Brain microvascular endothelial cell (primary cell): ENCODE results near the gene KCNIP3.
"Not testable (repeated sequence)": the region's sequence is repeated elsewhere in the genome, so short reads cannot be mapped to it uniquely, and the experiment has no call there.

Experiments used
- DNase-seq: peaks from one replicate; pipeline ENCODE4 v3.0.0-alpha.2; 2020
- H3K27ac ChIP-seq: fragments of 250-450 bp; sonication (Bioruptor Pico); 2 replicates; pipeline ENCODE4 v1.5.1; 2020; ENCODE audit warnings: mild to moderate bottlenecking, moderate library complexity
- H3K27me3 ChIP-seq: fragments of 250-450 bp; sonication (Bioruptor Pico); replicated peaks from 2 replicates; pipeline ENCODE4 v1.5.1; 2020; ENCODE audit warnings: mild to moderate bottlenecking
- H3K36me3 ChIP-seq: fragments of 250-450 bp; sonication (Bioruptor Pico); replicated peaks from 2 replicates; pipeline ENCODE4 v1.5.1; 2020; ENCODE audit warnings: mild to moderate bottlenecking
- H3K4me3 ChIP-seq: 2 replicates; pipeline ENCODE4 v1.5.1; 2011; ENCODE audit warnings: low read depth, mild to moderate bottlenecking, control low read depth, low read length, moderate library complexity
- in situ Hi-C: cut with HindIII; loops from 2 replicates; pipeline ENCODE4 v1.10.0; 2017; ENCODE audit warnings: low sequenced_read_pairs, low pct_ligation_motif_present
- TF ChIP-seq, protein P1 (sequence below): IDR thresholded peaks from 2 replicates; pipeline ENCODE4 v1.5.1; 2011; ENCODE audit warnings: low read depth, mild to moderate bottlenecking, moderate library complexity, low read length, control low read depth, inconsistent platforms; ENCODE audit errors: missing control alignments

The KCNIP3 gene

DNA sequence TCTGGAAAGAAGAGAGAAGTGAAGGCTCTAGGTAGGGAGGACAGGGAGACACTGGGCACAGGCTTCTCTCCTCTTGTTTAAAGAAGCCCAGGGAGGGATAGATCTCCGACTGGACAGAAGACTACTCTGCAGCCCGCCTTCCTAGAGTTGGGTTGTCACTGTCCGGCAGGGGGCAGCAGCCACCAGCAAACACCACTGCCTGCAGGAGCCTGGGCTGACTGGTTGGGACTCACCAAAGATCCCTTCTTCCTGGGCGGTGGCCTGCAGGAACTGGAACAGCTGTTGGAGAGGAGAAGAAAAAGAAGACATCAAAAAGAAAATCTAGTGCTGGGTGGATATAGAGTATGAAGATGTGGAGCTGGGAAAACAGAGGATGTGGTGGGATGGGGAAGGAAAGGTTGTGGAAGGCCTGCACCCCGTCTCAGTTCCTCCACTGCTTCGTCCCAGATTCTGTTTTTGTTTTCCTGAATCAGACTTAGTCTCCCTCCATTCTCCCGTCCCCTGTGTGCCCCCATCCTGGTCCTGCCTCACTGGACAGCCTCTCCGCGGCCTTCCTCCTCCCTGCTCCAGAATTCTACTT, 117.0 kb downstream of the KCNIP3 start:
- in situ Hi-C loops, H3K4me3 ChIP-seq, H3K36me3 ChIP-seq, H3K27me3 ChIP-seq, H3K27ac ChIP-seq: not testable (repeated sequence)
- DNase-seq, result peak; percentile 79
- TF ChIP-seq, protein P1, sequence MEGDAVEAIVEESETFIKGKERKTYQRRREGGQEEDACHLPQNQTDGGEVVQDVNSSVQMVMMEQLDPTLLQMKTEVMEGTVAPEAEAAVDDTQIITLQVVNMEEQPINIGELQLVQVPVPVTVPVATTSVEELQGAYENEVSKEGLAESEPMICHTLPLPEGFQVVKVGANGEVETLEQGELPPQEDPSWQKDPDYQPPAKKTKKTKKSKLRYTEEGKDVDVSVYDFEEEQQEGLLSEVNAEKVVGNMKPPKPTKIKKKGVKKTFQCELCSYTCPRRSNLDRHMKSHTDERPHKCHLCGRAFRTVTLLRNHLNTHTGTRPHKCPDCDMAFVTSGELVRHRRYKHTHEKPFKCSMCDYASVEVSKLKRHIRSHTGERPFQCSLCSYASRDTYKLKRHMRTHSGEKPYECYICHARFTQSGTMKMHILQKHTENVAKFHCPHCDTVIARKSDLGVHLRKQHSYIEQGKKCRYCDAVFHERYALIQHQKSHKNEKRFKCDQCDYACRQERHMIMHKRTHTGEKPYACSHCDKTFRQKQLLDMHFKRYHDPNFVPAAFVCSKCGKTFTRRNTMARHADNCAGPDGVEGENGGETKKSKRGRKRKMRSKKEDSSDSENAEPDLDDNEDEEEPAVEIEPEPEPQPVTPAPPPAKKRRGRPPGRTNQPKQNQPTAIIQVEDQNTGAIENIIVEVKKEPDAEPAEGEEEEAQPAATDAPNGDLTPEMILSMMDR, result peak; percentile 85

DNA sequence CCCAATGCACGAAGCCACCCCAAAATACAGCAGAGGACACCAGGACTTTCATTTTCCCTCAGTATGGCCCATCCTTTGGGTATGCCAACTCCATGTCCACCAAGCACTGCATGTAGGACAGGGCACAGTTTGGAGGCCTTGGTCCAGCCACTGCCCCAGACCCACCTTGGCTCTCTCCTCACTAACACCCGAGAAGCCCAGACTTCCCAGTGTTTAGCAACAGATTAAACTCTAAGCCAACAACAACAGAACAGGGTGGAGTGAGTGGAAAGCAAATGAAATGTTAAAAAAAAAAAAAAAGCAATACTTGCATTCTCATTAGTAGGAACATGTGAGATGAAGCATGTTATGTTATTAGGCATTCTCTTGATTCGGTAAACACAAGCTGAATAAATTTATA, 118.0 kb downstream of the KCNIP3 start:
- H3K27ac ChIP-seq, H3K27me3 ChIP-seq, DNase-seq, in situ Hi-C loops, H3K36me3 ChIP-seq, H3K4me3 ChIP-seq: not testable (repeated sequence)

DNA sequence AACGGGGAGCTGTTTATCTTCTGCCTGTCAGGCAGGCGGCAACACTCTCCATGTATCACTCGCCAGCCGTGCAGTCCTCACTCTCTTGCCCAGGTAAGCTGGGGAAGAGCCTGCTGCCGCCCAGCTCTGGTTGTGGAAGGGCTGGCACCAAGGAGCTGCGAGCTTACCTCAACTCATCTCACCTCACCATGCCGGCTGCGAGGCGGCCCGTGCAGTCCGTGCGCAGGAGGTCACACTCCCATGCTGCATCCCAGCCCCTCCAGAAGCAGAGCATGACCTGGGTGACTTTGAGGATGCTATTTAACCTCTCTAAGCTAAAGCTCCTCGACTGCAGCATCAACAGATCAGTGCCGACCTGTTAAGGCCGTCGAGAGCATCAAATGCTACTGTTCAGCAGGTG, 118.4 kb downstream of the KCNIP3 start:
- H3K27me3 ChIP-seq, H3K4me3 ChIP-seq, H3K36me3 ChIP-seq, DNase-seq, H3K27ac ChIP-seq, in situ Hi-C loops: not testable (repeated sequence)

DNA sequence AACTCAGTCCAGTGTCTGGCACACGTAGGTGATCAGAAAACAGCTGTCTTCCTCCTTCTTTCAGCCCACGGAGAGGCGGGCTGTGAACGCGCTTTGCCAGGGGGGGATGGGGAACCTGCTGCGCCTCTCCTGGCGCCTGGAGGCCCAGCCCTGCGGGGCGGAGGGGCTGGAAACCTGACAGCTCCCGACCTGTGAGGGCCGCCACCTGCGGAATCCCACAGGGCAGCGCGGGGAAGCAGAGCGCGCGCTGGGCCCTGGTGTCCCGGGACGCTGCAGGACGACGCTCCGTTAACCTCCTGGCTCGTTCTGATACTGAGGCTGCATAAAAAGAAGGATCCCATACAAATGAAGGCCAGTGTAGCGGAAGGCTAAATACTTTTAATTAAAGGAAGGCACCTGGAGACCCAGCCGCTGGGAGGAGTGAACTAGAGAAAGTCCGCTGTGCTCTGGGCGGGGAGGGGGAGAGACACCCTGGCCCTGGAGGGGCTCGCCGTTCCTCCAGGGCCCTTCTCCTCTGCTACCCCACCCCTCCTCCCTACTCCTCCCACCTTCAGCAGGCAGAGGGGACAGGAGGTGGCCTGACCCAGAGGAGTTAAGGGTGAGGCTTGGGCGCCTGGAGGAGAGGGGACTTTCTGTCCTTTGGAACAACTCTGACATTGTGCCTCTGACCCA, 130.2 kb downstream of the KCNIP3 start:
- H3K36me3 ChIP-seq, H3K27ac ChIP-seq, in situ Hi-C loops, H3K27me3 ChIP-seq, DNase-seq, H3K4me3 ChIP-seq: not testable (repeated sequence)

DNA sequence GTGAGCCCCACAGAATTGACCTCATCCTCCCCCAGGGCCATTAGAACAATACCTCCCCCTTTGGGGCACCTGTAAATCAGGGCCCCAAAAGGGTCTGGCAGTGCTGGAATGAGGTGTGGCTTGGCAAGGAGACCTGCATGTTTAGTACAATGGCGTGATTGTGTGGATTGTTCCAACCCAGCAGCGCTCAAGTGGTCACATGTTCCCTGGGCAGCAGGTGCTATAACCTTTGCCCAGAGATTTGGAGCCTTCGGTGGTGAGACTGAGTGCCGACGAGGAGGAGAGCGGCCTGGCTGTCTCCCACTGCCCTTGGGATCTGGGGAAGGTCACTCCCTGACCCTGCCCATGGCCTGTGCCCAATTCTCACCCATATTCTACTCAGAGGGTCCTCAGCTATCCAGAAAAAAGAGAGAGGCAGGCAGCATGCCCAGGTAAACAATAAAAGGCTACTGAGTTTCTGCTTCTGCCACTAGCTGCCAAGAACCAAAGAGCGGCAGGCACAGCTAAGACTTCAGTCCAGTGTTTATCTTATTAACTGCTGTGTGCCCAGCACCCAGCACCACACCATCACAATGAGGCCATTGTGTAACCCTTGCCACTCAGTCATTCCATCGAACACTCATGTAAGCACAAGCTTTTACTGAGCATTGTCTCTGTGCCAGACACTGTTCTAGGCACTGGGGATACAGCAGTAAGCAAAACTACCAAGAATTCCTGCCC, 132.8 kb downstream of the KCNIP3 start:
- H3K27me3 ChIP-seq, H3K36me3 ChIP-seq, H3K27ac ChIP-seq, H3K4me3 ChIP-seq, in situ Hi-C loops, DNase-seq: not testable (repeated sequence)

DNA sequence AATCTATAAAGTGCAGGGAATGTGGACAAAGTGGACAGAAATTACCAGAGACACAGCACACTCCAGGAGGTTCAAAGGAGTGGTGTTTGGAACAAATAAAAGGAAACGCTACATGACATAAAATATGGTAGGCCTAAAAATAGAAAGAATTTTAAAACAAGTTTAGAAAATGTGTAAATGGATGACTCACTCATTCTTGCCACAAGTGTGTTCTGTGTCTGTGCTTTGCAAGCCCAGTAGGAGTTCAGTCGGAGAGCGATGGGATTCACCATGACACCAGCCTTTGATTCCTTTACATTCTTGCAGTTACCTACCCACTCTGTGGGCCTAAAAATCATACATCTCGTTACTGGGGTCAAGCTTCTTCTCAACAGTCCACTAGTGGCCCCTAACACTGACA, 136.2 kb downstream of the KCNIP3 start:
- H3K27me3 ChIP-seq, H3K4me3 ChIP-seq, DNase-seq, H3K27ac ChIP-seq, in situ Hi-C loops, H3K36me3 ChIP-seq: not testable (repeated sequence)

DNA sequence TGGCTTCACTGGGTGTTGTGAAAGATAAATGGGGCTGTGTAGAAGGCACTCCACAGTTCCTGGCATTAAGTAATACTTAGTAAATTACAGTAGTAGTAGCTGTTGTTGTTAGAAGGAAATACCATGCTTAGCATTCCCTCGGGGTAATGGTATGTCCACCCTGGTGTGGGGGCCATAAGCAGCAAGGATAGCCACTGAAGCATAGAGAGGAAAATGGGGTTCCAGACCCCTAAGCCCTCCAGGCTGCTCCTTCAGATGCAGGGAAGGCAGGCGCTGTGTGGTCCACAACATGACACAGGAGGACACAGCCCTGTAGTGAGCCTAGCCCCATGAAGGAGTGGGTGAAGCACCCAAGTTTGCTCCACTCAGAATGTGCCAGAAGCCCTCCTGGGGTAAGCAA, 136.8 kb downstream of the KCNIP3 start:
- H3K36me3 ChIP-seq, H3K27me3 ChIP-seq, DNase-seq, H3K27ac ChIP-seq, in situ Hi-C loops, H3K4me3 ChIP-seq: not testable (repeated sequence)

DNA sequence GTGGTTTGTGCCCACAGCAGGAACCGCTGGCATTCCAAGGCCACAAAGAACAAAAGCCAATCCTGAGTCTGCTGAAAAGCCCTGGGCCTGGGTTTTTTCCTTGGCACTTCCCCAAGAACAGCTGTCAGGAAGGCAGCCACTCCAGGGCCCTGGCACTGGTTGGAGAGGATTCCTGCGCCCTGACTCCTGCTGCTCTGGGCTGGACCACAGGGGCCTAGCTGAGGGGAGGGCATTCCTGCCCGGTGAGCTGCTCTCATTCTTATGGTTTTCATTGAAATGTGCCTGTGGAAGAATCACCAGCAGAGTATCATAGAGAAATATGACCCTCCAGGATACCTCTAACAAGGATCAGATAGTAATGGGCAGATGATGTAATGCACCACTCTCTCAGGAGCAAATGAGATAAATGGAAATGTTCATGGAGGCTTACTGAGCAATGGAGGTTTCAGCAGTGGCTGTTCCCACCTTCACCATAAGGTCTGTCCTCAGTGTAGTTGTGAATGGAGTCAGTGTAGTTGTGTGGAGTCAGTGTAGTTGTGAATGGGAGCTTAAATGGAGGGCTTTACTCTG, 137.4 kb downstream of the KCNIP3 start:
- DNase-seq, result peak; percentile 95
- in situ Hi-C loops, H3K27ac ChIP-seq, H3K4me3 ChIP-seq, H3K27me3 ChIP-seq, H3K36me3 ChIP-seq: not testable (repeated sequence)

DNA sequence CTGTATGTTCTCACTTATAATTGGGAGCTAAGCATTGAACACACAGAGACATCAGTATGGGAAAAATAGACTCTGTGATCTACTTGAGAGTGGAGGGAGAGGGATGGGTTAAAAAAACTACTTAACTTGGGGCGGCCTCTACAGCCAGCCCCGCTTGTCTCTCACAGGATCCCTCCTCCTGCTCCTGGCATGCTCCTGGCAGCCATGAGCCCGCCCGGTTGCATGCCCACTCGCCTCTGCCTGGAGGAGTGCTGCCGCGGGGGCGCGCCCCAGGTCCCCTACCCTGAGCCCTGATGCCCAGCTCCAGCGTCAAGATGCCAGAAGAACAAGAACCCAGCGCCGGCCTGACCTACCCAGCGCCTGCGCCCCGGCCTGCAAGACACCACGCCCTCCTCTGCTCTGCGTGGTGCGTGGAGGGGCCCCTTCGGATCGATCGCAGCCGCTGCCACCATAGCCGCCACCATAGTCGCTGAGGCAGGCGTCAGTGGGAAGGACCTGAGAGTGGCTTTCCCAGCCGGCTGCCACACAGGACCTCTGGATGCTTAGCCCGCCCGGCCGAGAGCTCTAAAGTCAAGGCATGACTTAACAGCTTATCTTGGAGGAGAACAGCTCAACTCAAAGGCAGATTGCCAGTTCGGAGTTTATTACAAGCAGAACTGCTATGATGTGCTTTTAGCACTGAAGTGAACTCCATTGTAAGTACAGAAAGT, 138.2 kb downstream of the KCNIP3 start:
- in situ Hi-C loops, DNase-seq, H3K27me3 ChIP-seq, H3K4me3 ChIP-seq, H3K27ac ChIP-seq, H3K36me3 ChIP-seq: not testable (repeated sequence)
